G401.6 (cell line): ENCODE results near the gene NEDD4L.
"Not testable (repeated sequence)": the region's sequence is repeated elsewhere in the genome, so short reads cannot be mapped to it uniquely, and the experiment has no call there.

Experiments
- FAIRE-seq: peaks from 2 replicates; lab custom pipeline; 2012; peaks lifted over from hg19 to GRCh38; lab: Jason Lieb, UNC

NEDD4L gene

DNA sequence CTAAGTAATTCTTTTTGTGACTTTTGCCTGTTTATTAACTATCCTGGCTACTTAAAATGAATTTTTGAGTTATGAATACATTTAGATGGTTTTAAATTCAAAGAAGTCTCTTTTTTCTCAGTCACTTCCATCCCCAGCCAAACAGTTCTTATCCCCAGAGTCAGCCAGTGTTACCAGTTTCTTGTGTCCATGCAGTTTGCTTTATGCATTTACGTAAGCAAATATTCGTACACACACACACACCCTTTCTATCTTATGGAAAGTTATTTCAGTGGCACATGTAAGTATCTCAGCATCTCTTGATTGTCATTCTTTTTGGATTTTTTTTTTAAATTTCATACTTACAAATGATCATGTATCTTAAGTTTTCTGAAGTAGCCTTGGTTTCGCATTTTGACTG is 113.2 kb downstream of the NEDD4L start:
- no peak for FAIRE-seq

- FAIRE-seq, result no peak
Observed at GRCh38 chr18:58158008-58158407, 114.0 kb downstream of the NEDD4L start.

GRCh38 chr18:58158459-58158858 is 114.4 kb downstream of the NEDD4L start:
- FAIRE-seq, result no peak

GRCh38 chr18:58161659-58162058 is 117.6 kb downstream of the NEDD4L start:
- no peak for FAIRE-seq

DNA sequence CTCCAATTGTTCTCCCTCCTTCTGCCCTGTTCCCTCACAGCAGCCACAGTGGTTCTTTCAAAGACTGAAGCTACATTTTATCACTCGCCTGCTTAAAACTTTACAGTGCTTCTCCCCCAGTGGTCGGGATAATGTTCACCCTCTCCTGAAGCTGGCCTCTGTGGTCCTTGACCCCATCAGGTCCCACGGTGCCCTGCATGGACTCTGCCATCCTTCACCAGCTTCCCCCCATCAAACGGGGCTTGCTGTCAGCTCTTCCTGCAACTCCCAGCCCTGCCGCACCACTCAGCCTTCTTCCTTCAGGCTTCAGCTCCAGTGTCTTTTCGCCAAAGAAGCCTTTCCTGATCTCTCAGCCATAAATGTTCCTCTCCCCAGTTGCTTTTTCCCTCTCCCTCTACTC is 118.1 kb downstream of the NEDD4L start:
- no peak for FAIRE-seq

- no peak for FAIRE-seq
Observed at GRCh38 chr18:58163004-58163590, 119.1 kb downstream of the NEDD4L start.

- no peak for FAIRE-seq
Observed at GRCh38 chr18:58166278-58166844, 122.3 kb downstream of the NEDD4L start.

GRCh38 chr18:58167073-58167472 is 123.0 kb downstream of the NEDD4L start:
- no peak for FAIRE-seq

DNA sequence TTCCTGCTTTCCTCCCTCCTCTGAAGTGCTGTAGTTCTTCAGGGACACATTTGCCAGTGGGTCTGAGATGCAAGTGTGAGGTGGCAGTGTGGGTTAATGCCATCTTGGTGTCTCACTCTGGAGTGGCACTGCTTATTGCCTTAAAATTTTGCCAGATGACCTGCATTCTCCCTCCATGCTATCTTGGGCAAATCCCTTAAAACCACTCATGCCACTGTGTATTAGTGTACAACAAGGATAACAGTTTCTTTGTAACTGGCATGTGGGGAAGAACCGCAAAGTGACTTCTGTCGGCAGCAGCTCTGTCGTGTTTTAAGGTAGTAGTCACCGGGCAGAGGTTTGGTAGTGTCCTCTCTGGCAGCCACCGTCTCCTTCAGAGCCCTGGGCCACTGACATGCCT is 124.2 kb downstream of the NEDD4L start:
- FAIRE-seq, result no peak

- FAIRE-seq, result no peak
Observed at GRCh38 chr18:58168993-58169392, 125.0 kb downstream of the NEDD4L start.

GRCh38 chr18:58169472-58169871 is 125.4 kb downstream of the NEDD4L start:
- FAIRE-seq, result no peak

DNA sequence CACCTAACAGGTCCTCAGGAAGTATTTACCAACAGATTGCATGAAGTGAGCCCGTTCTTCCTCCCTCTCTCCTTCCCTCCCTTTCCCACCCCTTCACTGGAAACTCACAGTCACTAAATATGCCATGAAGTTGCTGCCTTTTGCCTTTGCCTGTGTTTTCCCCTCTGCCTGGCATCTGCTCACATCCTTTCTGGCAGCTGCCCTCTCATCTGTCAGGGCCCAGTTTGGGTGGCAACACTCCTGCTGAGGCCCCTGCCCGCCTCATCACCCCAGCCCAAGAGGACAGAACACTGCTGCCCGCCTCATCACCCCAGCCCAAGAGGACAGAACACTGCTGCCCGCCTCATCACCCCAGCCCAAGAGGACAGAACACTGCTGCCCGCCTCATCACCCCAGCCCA is 126.0 kb downstream of the NEDD4L start:
- not testable (repeated sequence) for FAIRE-seq

- no peak for FAIRE-seq
Observed at GRCh38 chr18:58172031-58172430, 128.0 kb downstream of the NEDD4L start.

- FAIRE-seq, result no peak
Observed at GRCh38 chr18:58174285-58174684, 130.3 kb downstream of the NEDD4L start.

DNA sequence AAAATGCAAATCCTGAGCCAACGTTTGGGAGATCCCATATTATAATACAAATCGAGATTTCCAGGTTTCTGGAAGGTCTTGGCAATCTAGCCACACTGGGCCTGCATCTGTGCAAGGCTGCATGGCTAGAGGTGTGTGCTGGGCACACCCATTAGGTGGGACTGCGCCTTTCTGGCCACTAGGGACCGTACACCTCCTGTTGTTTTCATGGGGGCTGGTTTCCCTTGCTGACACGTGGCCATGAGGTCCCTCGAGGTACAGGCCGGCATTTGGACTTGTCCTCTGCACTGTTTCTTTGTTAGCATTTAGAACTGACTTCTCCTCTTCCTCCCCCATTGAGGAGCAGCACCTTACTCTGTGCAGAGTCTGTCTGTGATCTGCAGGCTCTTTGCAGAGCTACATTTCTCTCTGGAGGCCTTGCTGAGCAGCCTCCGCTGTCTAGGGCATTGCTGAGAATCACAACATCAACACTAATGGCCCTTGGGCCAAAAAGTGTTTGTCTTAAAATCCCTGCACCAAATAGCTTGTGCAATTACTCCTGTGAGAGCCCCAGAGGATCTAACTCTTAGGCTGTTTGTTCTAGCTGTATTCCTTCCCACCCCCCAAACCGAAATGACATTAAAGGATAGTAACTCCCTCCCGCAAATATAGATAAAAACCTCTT is 131.2 kb downstream of the NEDD4L start:
- no peak for FAIRE-seq

GRCh38 chr18:58175786-58176176 is 131.8 kb downstream of the NEDD4L start:
- no peak for FAIRE-seq

GRCh38 chr18:58177004-58177717 is 133.1 kb downstream of the NEDD4L start:
- no peak for FAIRE-seq

GRCh38 chr18:58177896-58178470 is 134.0 kb downstream of the NEDD4L start:
- no peak for FAIRE-seq

GRCh38 chr18:58178511-58178910 is 134.5 kb downstream of the NEDD4L start:
- no peak for FAIRE-seq

- no peak for FAIRE-seq
Observed at GRCh38 chr18:58180172-58180571, 136.1 kb downstream of the NEDD4L start.

GRCh38 chr18:58180738-58181353 is 136.8 kb downstream of the NEDD4L start:
- peak; percentile 3 for FAIRE-seq

GRCh38 chr18:58181988-58182387 is 138.0 kb downstream of the NEDD4L start:
- no peak for FAIRE-seq

DNA sequence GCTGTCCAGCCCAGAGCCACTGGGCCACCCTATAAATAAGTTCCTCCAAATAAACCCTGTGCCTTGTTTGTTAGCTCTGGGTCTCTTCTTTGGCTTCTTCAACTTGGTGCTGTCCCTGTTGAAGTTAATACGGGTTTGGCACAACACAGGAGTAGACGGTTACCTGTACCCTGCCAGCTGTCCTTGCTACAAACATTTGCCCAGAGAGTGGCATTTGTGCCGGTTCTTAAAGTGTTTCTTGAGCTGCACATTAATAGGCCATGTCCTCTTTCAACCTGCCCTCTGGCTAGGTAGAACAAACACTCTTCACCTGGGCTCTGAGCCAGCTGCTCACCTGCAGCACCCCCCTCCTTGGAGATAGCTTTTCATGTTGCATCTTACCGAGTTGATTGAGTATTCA is 139.2 kb downstream of the NEDD4L start:
- no peak for FAIRE-seq
